Measurements from ENCODE around the gene ELFN2.

DNA sequence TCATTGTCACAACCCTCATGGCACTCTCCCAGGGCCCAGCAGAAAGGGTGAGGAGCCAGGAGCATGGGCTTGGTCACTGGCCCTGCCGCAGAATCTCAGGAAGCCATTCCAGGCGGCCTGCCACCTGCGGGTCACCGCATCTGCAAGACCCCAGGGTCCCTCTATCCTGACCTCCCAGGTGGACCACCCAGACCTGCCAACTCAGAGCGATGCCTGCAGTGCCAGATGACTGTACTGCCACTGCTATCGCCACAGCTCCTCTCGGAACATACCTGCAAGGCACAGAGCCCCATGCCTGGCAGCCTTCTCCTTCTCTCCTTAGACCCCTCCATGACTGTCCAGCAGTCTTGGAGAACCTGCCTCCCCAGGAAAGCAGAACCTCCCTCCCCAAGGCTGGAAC, 26.4 kb upstream of the ELFN2 start:
- TF ChIP-seq, protein P1, sequence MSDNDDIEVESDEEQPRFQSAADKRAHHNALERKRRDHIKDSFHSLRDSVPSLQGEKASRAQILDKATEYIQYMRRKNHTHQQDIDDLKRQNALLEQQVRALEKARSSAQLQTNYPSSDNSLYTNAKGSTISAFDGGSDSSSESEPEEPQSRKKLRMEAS (IDR thresholded peaks at IDR 0.05), result no peak
- TF ChIP-seq, protein P2, sequence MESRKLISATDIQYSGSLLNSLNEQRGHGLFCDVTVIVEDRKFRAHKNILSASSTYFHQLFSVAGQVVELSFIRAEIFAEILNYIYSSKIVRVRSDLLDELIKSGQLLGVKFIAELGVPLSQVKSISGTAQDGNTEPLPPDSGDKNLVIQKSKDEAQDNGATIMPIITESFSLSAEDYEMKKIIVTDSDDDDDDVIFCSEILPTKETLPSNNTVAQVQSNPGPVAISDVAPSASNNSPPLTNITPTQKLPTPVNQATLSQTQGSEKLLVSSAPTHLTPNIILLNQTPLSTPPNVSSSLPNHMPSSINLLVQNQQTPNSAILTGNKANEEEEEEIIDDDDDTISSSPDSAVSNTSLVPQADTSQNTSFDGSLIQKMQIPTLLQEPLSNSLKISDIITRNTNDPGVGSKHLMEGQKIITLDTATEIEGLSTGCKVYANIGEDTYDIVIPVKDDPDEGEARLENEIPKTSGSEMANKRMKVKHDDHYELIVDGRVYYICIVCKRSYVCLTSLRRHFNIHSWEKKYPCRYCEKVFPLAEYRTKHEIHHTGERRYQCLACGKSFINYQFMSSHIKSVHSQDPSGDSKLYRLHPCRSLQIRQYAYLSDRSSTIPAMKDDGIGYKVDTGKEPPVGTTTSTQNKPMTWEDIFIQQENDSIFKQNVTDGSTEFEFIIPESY (IDR thresholded peaks at IDR 0.05), result no peak
- no peak for TF ChIP-seq TAF1 (conservative IDR thresholded peaks at IDR 0.05)
- TF ChIP-seq, protein P3, sequence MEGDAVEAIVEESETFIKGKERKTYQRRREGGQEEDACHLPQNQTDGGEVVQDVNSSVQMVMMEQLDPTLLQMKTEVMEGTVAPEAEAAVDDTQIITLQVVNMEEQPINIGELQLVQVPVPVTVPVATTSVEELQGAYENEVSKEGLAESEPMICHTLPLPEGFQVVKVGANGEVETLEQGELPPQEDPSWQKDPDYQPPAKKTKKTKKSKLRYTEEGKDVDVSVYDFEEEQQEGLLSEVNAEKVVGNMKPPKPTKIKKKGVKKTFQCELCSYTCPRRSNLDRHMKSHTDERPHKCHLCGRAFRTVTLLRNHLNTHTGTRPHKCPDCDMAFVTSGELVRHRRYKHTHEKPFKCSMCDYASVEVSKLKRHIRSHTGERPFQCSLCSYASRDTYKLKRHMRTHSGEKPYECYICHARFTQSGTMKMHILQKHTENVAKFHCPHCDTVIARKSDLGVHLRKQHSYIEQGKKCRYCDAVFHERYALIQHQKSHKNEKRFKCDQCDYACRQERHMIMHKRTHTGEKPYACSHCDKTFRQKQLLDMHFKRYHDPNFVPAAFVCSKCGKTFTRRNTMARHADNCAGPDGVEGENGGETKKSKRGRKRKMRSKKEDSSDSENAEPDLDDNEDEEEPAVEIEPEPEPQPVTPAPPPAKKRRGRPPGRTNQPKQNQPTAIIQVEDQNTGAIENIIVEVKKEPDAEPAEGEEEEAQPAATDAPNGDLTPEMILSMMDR (IDR thresholded peaks at IDR 0.05; ENCODE audit: low read depth, low read length, missing input control), result no peak
- no peak for TF ChIP-seq EGR1 (IDR thresholded peaks at IDR 0.05; ENCODE audit: low read depth in 2 of 2)
- TF ChIP-seq JUND (IDR thresholded peaks at IDR 0.05), result no peak
- no peak for TF ChIP-seq GABPA (IDR thresholded peaks at IDR 0.05 in 1 of 2, conservative IDR thresholded peaks at IDR 0.05 in 1 of 2)
- TF ChIP-seq SP1 (IDR thresholded peaks at IDR 0.05), result no peak
- TF ChIP-seq YY1 (IDR thresholded peaks at IDR 0.05), result no peak
- TF ChIP-seq, protein P4, sequence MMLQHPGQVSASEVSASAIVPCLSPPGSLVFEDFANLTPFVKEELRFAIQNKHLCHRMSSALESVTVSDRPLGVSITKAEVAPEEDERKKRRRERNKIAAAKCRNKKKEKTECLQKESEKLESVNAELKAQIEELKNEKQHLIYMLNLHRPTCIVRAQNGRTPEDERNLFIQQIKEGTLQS (IDR thresholded peaks at IDR 0.05), result no peak
- no peak for TF ChIP-seq RAD21 (IDR thresholded peaks at IDR 0.05)
- TF ChIP-seq, protein P5, sequence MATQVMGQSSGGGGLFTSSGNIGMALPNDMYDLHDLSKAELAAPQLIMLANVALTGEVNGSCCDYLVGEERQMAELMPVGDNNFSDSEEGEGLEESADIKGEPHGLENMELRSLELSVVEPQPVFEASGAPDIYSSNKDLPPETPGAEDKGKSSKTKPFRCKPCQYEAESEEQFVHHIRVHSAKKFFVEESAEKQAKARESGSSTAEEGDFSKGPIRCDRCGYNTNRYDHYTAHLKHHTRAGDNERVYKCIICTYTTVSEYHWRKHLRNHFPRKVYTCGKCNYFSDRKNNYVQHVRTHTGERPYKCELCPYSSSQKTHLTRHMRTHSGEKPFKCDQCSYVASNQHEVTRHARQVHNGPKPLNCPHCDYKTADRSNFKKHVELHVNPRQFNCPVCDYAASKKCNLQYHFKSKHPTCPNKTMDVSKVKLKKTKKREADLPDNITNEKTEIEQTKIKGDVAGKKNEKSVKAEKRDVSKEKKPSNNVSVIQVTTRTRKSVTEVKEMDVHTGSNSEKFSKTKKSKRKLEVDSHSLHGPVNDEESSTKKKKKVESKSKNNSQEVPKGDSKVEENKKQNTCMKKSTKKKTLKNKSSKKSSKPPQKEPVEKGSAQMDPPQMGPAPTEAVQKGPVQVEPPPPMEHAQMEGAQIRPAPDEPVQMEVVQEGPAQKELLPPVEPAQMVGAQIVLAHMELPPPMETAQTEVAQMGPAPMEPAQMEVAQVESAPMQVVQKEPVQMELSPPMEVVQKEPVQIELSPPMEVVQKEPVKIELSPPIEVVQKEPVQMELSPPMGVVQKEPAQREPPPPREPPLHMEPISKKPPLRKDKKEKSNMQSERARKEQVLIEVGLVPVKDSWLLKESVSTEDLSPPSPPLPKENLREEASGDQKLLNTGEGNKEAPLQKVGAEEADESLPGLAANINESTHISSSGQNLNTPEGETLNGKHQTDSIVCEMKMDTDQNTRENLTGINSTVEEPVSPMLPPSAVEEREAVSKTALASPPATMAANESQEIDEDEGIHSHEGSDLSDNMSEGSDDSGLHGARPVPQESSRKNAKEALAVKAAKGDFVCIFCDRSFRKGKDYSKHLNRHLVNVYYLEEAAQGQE (IDR thresholded peaks at IDR 0.05), result no peak
- no peak for TF ChIP-seq FOXA1 (IDR thresholded peaks at IDR 0.05)
- no peak for TF ChIP-seq NR2F2 (IDR thresholded peaks at IDR 0.05)

Measured in liver (tissue), 3 donors.